Stimulated activated naive CD8-positive, alpha-beta T cell treated with anti-CD3 and anti-CD28 coated beads, Interleukin-15, amount 100 ng/mL, for 72 hours (primary cell): ENCODE results near the gene DMD.
"Not testable (repeated sequence)": the region's sequence is repeated elsewhere in the genome, so short reads cannot be mapped to it uniquely, and the experiment has no call there.

Experiments used
- ATAC-seq: fragments of 150-1000 bp; cut with Tn5 transposase; 2 replicates; pipeline ENCODE4 v1.10.0; 2021; ENCODE audit warnings: mild to moderate bottlenecking, moderate library complexity
- DNase-seq, 2 donors: peaks; one replicate each; pipeline ENCODE4 v3.0.0; 2021 to 2022
- H3K27ac Mint-ChIP-seq, 2 donors: one replicate each; pipeline ENCODE4 v1.8.0; 2022; ENCODE audit warnings: mild to moderate bottlenecking in 2 of 2, mixed read lengths in 2 of 2, moderate library complexity in 2 of 2
- H3K27me3 Mint-ChIP-seq: one replicate; pipeline ENCODE4 v1.8.0; 2022; ENCODE audit warnings: mixed read lengths
- H3K4me1 Mint-ChIP-seq: one replicate; pipeline ENCODE4 v1.8.0; 2022; ENCODE audit warnings: mild to moderate bottlenecking, mixed read lengths
- H3K4me3 Mint-ChIP-seq, 2 donors: one replicate each; pipeline ENCODE4 v1.8.0; 2022; ENCODE audit warnings: mild to moderate bottlenecking in 2 of 2, mixed read lengths in 2 of 2, moderate library complexity in 1 of 2
- H3K9me3 Mint-ChIP-seq, 2 donors: one replicate each; pipeline ENCODE4 v1.8.0; 2022; ENCODE audit warnings: mixed read lengths in 2 of 2

Gene DMD

DNA sequence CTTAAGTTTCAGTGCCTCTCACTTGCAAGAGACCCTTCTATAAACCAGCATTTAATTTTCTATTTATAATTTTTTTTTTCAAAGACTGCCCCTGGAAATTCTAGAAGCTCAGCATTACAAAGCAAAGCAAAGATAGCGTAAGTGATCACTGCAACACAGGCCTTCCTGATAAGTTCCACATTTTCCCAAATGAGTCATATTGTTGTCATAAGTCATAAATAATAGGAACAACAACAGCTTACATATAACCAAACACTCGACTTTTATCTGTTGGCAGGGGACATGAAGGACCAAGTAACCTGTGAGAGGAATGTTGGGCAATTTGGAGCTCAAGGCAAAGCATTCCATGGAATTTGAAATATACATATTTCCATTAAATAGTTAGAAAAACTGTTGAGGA is 815.5 kb downstream of the DMD start:
- H3K27me3 Mint-ChIP-seq: no peaks in the 10 kb centered on the region
- no peak overlapping the region for H3K27ac Mint-ChIP-seq
- no peaks in the 10 kb centered on the region for H3K9me3 Mint-ChIP-seq
- ATAC-seq: no peak
- DNase-seq: no peak
- no peaks in the 10 kb centered on the region for H3K4me1 Mint-ChIP-seq
- H3K4me3 Mint-ChIP-seq: no peak overlapping the region

DNA sequence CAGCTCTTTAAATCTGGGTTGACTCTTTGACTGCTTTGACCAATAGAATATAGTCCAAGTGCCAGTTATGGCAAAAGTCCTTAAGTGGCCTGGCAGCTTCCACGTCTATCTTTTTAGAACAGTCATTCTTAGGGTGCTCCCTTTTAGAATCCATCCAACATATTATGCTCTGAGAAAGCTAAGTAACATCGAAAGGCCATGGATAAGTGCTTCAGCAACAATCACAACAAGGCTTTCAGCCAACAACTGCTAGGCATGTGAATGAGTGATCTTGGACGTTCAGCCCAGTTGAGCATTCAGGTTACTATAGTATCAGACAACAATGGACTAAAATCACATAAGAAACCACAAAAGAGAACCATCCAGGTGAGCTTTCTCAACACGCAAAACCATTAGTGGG is 818.7 kb downstream of the DMD start:
- ATAC-seq (no peak), DNase-seq (no peak)
- Mint-ChIP-seq H3K9me3 (no peaks in the 10 kb centered on the region), H3K4me3 (no peak overlapping the region), H3K27me3 (no peaks in the 10 kb centered on the region), H3K27ac (no peak overlapping the region), H3K4me1 (no peaks in the 10 kb centered on the region)

DNA sequence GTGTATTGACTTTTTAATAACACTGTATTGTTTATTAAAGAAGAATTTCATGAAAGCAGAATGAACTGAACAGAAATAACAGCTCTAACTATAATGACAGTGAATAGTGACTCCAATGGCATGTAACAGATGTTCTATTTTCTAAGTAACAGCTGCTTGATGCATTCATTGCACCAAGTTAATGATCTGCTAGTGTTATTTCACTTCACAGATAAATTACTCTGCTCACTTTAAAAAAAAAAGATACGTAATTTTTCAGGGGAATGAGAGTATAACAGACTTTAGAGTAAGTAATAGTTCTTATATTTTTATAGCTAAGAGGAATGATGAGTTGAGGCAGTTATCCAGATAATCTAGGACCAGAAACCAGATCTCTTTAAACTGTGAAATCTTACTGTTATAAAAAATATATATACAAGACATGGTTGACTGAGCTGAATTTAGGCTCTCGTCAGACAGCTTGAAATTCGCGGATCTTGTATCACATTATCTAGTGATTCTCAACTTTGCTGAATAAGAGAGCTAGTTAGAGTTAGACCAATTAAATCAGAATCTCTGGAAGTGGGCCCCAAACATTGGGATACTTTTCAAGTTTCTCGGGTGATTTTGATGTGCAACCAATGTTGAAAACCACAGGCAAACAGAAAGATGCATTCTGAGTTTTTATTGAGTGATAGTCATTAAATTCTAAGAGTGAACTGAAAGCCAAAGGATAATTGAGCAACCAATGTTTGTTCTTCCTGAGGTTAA is 840.7 kb downstream of the DMD start:
- H3K4me1 Mint-ChIP-seq: no peaks in the 10 kb centered on the region

DNA sequence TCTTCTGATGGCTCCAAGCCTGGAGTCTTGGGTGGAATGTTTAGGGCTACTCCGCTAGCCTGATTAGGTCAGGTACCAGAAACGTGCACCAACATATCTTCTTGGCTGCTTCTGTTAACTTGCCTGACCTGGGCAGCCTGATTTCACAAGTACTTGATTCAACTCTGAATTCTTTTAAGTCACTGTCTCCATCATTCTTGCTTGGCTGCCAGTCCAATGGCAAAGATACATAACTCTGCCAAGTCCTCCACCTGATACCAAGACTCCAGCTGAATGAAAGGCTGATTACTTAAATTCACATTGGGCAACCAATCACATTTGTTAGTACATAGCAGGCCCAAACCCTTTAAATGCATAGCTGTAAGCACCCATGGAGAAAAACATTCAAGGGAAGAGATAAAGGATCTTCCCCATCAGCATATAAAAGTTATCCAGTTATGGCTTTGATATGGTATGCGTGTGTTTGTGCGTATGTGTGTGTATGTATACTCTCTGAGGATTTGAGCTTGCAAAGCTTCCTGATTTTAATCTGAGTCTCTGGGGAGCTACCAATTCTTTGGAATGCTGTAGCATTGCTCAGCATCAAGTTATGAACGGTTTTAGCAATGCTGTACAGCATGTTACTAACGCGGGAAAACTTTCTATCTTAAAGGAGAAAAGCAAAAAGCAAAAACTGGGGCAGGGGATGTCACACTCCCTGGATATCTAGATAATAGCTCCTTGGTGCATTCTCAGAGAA is 917.2 kb downstream of the DMD start:
- ATAC-seq (no peak), DNase-seq (no peak)
- H3K4me3 Mint-ChIP-seq: no peak overlapping the region
- no peaks in the 10 kb centered on the region for H3K4me1 Mint-ChIP-seq
- H3K27me3 Mint-ChIP-seq: no peaks in the 10 kb centered on the region
- peaks cover 5 to 9% of the 10 kb centered on the region in 2 donors for H3K9me3 Mint-ChIP-seq
- no peak overlapping the region for H3K27ac Mint-ChIP-seq

More for the DNA sequence above, 840.7 kb downstream of the DMD start:
- no peak overlapping the region for H3K27ac Mint-ChIP-seq
- H3K9me3 Mint-ChIP-seq: no peaks in the 10 kb centered on the region
- ATAC-seq: no peak
- no peak overlapping the region for H3K4me3 Mint-ChIP-seq
- H3K27me3 Mint-ChIP-seq: no peaks in the 10 kb centered on the region
- DNase-seq: no peak

DNA sequence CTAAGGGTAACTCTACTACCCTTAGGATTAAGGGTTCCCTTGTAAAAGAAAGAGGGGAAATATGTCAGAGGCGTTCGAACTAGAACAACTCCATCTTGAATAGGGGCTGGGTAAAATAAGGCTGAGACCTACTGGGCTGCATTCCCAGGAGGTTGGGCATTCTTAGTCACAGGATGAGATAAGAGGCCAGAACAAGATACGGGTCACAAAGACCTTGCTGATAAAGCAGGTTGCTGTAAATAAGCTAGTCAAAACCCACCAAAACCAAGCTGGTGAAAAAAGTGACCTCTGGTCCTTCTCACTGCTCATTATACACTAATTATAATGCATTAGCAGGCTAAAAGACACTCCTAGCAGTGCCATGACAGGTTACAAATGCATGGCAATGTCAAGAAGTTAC is 922.0 kb downstream of the DMD start:
- Mint-ChIP-seq H3K27ac (no peak overlapping the region), H3K4me1 (no peaks in the 10 kb centered on the region), H3K9me3 (peaks cover 0 to 5% of the 10 kb centered on the region in 2 donors), H3K4me3 (no peak overlapping the region), H3K27me3 (no peaks in the 10 kb centered on the region)
- ATAC-seq (no peak), DNase-seq (no peak)

DNA sequence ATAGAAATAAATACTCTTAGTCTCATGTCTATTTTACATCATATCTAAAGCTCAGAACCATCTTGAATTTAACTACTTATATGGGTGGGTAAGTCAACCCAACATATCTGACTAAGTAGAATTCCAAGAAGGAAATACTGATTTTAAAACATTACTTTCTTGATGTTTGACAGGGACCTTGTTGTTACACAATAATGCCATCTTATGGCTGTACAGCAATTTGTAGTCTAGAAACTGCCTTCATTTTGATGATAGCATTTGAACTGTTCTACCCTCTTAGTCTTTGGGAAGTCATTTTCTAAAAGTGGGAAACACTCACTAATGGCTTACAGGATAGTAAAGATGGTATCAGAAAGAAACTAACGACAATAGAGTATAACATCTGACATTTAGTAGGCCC is 929.5 kb downstream of the DMD start:
- no peak for ATAC-seq
- Mint-ChIP-seq H3K4me3 (no peak overlapping the region), H3K4me1 (no peaks in the 10 kb centered on the region), H3K27ac (no peak overlapping the region), H3K27me3 (no peaks in the 10 kb centered on the region), H3K9me3 (peaks cover 0 to 15% of the 10 kb centered on the region in 2 donors)
- no peak for DNase-seq

DNA sequence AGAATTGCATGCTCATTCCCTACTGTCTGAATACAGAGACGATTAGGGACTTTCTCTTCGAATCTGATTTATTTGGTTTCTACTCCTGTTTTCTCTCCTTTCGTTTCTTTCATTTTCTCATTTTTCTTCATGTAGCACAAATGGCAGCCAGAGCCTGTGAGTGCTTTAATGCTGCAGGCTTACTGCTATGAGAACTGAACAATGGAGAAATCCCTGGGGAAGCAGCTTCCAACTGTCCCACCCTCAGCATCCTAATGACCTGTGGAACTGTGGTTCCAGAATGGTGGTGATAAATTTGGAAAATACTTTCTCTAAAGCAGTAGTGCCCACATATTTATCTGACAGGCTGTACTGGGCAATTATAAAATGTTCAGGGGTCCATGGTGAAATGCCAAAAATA is 930.4 kb downstream of the DMD start:
- Mint-ChIP-seq H3K27me3 (no peaks in the 10 kb centered on the region), H3K4me1 (no peaks in the 10 kb centered on the region), H3K4me3 (no peak overlapping the region), H3K9me3 (peaks cover 0 to 15% of the 10 kb centered on the region in 2 donors), H3K27ac (no peak overlapping the region)
- DNase-seq (no peak), ATAC-seq (no peak)

DNA sequence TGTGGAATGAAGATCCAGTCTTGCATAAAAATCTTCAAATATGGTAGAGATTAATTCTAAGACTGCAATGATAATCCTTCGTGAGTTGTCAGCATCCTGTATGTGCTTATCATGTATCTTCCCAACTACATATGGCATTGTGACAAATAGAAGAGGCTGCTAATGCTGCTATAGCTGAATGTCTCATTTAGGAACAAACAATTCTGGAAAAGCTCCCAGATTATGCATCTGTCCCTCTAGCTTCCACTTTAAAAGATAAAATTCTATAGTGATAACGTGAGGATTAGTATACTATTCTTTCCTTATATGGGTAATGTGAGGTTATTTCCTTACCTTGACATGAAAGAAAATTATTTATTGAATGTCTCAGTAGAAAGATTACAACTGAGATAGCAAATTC is 930.9 kb downstream of the DMD start:
- Mint-ChIP-seq H3K9me3 (peaks cover 0 to 15% of the 10 kb centered on the region in 2 donors), H3K4me3 (no peak overlapping the region), H3K27ac (no peak overlapping the region), H3K27me3 (no peaks in the 10 kb centered on the region), H3K4me1 (no peaks in the 10 kb centered on the region)
- DNase-seq: no peak
- no peak for ATAC-seq

DNA sequence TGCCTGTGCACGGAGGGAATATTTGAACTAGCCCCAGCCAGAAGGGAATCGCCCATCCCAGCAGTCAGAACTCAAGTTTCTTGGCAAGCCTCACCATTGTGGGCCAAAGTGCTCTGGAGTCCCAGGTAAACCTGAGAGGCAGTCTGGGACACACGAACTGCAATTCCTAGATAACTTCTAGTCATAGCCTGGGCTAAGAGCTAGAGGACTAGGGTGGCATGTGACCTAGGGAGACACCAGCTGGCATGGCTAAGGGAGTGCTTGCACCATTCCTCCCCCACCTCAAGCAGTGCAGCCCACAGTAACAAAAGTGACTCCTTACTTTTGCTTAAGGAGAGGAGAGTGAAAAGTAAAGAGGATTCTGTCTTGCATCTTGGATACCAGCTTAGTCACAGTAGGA is 935.2 kb downstream of the DMD start:
- no peak for DNase-seq

DNA sequence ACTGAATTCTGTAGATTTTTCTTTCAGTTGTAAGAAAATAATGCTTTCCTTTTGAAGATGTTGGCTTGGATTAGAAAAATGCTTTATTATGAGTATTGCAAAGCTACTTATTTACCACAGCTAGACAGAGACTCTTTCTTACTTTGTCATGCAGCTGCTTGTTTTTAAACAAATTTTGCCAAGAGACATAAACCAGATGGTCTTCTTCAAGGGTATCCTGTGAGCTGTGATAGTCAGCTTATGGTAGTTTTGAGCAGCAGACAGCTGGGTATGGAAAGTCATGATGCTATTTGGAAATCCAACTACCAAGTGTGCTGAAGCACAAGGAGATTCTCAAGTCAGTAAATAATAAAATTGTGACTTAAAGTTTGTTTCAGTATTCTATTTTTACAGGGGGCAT is 941.5 kb downstream of the DMD start:
- DNase-seq: no peak
- H3K9me3 Mint-ChIP-seq: no peaks in the 10 kb centered on the region
- no peak overlapping the region for H3K4me3 Mint-ChIP-seq
- no peaks in the 10 kb centered on the region for H3K27me3 Mint-ChIP-seq
- no peak overlapping the region for H3K27ac Mint-ChIP-seq
- no peak for ATAC-seq
- H3K4me1 Mint-ChIP-seq: no peaks in the 10 kb centered on the region

More for the DNA sequence above, 935.2 kb downstream of the DMD start:
- H3K9me3 Mint-ChIP-seq: peaks cover 0 to 15% of the 10 kb centered on the region in 2 donors
- H3K4me3 Mint-ChIP-seq: no peak overlapping the region
- ATAC-seq: no peak
- H3K27me3 Mint-ChIP-seq: no peaks in the 10 kb centered on the region
- no peak overlapping the region for H3K27ac Mint-ChIP-seq
- no peaks in the 10 kb centered on the region for H3K4me1 Mint-ChIP-seq

DNA sequence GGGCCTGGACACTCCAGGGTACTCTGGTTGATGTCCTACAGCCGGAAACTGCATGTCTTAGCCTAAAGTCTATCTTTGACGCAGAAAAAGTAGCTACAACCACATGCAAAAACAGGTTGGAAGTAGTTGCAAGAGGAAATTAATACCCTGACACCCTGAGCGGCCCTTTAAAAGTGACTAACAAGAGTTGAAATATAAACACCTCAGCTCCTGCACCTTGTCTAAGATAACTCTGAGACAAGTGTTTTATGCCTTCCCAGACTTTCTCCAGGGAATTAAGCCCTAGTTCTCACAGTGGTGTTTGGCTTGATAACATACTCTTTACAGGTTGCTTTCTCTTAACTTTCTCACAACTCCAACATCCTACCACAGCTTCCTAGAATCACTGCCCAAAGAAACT is 943.1 kb downstream of the DMD start:
- Mint-ChIP-seq H3K4me1 (no peaks in the 10 kb centered on the region), H3K4me3 (no peak overlapping the region), H3K9me3 (peaks cover 0 to 6% of the 10 kb centered on the region in 2 donors), H3K27ac (no peak overlapping the region), H3K27me3 (no peaks in the 10 kb centered on the region)
- DNase-seq: no peak
- ATAC-seq: no peak

DNA sequence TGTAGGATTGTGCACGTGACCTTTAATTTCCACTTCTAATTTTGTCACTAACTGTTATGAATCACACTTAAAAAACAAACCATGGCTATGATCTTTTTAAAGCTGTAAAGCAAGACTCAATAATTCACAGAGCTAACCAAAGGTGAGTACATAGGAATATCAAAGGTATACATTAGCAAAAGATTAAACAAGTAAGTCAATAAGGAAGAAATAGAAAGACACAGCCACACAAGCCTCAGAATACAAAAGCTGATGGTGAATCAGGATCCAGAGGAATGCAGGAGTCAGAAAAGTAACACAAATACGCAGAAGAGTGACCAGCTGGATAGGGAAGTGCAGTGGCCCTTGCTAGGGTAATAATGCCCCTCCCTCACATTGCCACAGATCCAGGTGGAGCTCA is 943.6 kb downstream of the DMD start:
- Mint-ChIP-seq H3K4me1 (no peaks in the 10 kb centered on the region), H3K4me3 (no peak overlapping the region), H3K27ac (no peak overlapping the region), H3K9me3 (peaks cover 0 to 6% of the 10 kb centered on the region in 2 donors), H3K27me3 (no peaks in the 10 kb centered on the region)
- ATAC-seq (no peak), DNase-seq (no peak)

DNA sequence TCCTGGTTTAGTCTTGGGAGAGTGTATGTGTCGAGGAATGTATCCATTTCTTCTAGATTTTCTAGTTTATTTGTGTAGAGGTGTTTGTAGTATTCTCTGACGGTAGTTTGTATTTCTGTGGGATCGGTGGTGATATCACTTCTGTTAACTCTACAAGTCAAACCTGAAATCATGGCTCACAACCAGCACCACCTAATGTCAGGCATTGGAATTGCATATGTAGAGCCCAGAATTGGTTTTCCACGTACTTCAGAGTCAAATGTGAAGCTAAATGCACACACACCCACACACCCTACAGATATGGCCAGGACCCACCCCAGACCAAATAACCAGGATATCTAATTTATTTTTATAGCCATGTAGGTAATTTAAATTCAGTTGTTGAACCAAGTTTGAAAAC is 964.7 kb downstream of the DMD start:
- not testable (repeated sequence) for H3K4me1 Mint-ChIP-seq, H3K27me3 Mint-ChIP-seq, H3K4me3 Mint-ChIP-seq, ATAC-seq, H3K9me3 Mint-ChIP-seq, H3K27ac Mint-ChIP-seq, DNase-seq

DNA sequence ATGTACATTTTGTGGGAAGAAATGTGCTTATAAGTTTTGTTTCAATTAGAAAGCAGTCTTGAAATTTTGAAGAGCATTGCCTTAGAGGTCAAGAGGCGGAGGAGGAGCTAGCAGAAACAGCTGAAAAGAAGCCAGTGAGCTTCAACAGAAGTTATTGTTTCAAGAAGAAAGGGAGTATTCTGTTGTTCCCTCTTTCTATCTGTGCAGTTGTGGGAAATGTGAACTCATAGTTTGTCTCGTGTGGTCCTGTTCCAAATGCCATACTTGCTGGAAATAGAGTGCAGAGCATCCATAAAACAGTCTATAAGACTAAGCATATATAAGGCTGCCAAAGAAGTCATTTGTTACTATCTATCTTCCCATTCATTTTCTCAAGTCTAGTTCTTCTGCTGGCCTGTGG is 1015.7 kb downstream of the DMD start:
- ATAC-seq: no peak
- no peaks in the 10 kb centered on the region for H3K27me3 Mint-ChIP-seq
- no peak overlapping the region for H3K4me3 Mint-ChIP-seq
- no peaks in the 10 kb centered on the region for H3K4me1 Mint-ChIP-seq
- H3K27ac Mint-ChIP-seq: no peak overlapping the region
- H3K9me3 Mint-ChIP-seq: peaks cover 0 to 12% of the 10 kb centered on the region in 2 donors
- no peak for DNase-seq

DNA sequence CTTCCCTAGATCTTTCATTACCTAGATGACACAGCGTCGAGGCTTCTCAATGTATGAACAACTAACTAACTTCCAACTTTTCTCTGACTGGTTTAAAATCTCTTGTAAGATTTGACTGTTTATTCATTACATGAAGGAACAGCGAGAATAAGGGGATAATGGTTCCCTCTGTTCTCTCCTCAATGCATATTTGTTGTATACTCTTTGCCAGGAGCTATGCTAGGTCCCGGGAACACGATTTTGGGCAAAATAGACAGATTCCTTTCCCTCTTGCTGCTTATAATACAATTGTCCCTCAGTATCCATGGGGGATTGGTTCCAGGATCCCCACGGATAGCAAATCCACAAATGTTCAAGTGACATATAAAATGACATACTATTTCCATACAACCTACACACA is 1020.0 kb downstream of the DMD start:
- DNase-seq (no peak), ATAC-seq (no peak)
- peaks cover 0 to 12% of the 10 kb centered on the region in 2 donors for H3K9me3 Mint-ChIP-seq

DNA sequence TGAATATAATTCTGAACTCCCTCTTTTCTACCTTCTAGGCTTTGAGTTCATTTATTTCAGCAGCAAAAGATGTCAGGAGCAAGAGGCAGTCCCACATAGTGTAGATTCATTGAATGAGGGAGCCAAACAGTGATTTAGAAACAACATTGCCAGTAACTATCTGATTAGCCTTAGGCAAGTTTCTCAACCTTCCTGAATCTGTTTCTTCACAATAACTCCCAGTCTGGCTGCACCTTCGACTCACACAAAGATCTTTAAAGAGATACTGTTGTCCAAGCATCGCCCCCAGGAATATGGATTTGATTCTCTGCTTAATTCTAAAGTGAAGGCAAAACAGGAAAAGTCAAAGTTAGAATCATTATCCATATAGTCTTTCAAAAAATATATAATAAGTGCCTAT is 1026.2 kb downstream of the DMD start:
- H3K27me3 Mint-ChIP-seq: no peaks in the 10 kb centered on the region
- DNase-seq: no peak
- H3K9me3 Mint-ChIP-seq: no peaks in the 10 kb centered on the region
- H3K4me3 Mint-ChIP-seq: no peak overlapping the region
- H3K4me1 Mint-ChIP-seq: no peaks in the 10 kb centered on the region
- no peak overlapping the region for H3K27ac Mint-ChIP-seq
- ATAC-seq: no peak

More for the DNA sequence above, 1020.0 kb downstream of the DMD start:
- H3K4me1 Mint-ChIP-seq: no peaks in the 10 kb centered on the region
- H3K27ac Mint-ChIP-seq: no peak overlapping the region
- no peaks in the 10 kb centered on the region for H3K27me3 Mint-ChIP-seq
- H3K4me3 Mint-ChIP-seq: no peak overlapping the region
